22Rv1 (cell line): ENCODE measurements around the gene MAGI2.
"Not testable (repeated sequence)": the region's sequence is repeated elsewhere in the genome, so short reads cannot be mapped to it uniquely, and the experiment has no call there.

ENCODE experiments used
- H3K27ac ChIP-seq: fragments of 450-650 bp; 2 replicates; pipeline ENCODE4 v1.5.1; 2017
- ZFX ChIP-seq: fragments of 450-650 bp; IDR thresholded peaks from 2 replicates; pipeline ENCODE4 v1.6.1; 2017; ENCODE audit warnings: antibody characterized with exemption, borderline replicate concordance
- TF ChIP-seq, protein P1 (sequence below): fragments of 450-650 bp; IDR thresholded peaks from 2 replicates; pipeline ENCODE4 v1.5.1; 2017; ENCODE audit warnings: mild to moderate bottlenecking

MAGI2 gene

DNA sequence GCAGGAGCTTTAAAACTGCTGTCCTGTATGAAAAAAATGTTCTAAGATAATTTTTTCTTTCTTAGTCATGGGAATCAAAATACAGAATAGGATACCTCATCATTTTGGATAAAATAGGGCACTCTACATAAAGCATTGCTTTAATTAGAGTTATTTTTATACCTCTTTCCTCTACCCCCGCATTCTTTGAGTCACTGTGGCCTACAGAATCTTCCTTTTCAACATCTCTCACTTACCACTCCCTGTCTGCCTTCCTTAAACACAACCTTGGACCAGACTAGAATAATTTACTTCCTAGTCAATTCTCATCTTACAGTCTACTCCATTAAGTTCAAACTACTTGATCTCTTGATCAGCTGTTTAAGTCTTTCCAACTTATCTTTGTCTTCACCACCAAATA is 1192.6 kb downstream of the MAGI2 start:
- no peak for TF ChIP-seq ZFX
- TF ChIP-seq, protein P1, sequence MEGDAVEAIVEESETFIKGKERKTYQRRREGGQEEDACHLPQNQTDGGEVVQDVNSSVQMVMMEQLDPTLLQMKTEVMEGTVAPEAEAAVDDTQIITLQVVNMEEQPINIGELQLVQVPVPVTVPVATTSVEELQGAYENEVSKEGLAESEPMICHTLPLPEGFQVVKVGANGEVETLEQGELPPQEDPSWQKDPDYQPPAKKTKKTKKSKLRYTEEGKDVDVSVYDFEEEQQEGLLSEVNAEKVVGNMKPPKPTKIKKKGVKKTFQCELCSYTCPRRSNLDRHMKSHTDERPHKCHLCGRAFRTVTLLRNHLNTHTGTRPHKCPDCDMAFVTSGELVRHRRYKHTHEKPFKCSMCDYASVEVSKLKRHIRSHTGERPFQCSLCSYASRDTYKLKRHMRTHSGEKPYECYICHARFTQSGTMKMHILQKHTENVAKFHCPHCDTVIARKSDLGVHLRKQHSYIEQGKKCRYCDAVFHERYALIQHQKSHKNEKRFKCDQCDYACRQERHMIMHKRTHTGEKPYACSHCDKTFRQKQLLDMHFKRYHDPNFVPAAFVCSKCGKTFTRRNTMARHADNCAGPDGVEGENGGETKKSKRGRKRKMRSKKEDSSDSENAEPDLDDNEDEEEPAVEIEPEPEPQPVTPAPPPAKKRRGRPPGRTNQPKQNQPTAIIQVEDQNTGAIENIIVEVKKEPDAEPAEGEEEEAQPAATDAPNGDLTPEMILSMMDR = no peak
- no peak overlapping the region for H3K27ac ChIP-seq

DNA sequence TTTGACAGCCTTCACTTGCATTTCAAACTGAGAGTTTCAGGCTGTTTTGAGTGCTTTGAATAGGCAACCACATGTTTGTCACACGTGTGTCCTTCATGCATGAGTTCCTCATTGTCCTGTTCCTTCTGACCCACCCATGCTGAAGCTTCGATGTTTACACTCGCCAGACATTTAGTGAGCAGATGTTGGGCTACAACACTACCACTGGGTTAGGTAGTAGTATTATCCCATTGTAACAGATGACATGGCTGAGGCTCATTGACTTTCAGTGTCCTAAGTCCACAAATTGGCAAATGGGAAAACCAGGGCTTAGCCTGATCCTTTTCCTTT is 1198.8 kb downstream of the MAGI2 start:
- H3K27ac ChIP-seq = no peak overlapping the region
- TF ChIP-seq, protein P1 = no peak
- no peak for TF ChIP-seq ZFX

DNA sequence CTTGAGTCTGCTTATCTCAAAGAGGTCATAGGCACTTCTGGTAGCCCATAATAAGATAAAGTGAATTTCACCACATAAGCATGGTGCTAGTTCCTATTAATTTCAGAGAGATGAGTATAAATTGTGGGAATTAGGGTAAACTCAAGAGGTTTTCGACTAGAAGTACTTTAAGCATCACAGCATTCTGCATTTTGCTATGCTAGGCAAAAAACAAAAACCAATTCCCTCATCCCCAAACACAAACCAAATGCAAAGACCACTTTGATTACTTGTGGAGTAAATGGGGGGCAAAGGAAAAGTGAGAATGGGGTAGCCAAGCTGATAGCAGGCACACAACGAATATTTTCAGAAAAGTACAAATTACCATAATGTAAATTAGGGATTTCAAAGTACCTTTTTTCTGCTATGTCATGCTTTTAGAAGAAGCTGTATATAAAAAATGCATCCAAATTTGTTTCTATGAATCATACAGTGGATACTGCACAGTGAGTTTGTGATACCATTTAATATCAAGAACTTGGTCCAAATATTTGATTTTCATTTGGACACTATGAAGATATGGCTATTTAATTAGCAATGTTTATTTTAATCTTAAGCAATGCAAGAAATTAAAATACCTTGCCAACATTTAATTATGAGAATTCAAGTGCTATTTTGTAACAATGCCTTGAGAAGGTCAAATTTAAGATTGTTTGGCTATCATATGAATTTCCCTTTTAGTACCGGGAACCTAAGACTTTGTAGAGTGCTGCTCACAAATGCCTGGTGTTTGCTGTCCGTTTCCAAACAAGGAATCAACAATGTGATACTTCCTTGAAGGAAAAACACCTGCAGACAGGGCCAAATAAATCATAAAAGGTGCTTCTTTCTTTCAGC is 1199.4 kb downstream of the MAGI2 start:
- TF ChIP-seq, protein P1 = no peak
- TF ChIP-seq ZFX = no peak
- no peak overlapping the region for H3K27ac ChIP-seq

DNA sequence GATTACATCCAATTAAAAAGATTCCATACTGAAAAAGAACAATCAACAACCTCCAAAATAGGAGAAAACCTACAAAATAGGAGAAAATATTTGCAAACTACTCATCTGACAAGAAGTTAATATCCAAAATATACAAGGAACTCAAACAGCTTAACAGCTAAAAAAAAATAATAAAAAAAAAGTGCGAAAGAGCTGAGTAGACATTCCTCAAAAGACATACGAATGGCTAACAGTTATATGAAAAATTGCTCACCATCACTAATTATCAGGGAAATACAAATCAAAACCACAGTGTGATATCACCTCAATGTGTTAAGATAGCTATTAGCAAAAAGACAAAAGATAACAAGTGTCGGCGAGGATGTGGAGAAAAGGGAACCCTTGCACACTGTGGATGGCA is 1204.6 kb downstream of the MAGI2 start:
- TF ChIP-seq, protein P1 = no peak
- TF ChIP-seq ZFX = no peak
- H3K27ac ChIP-seq = no peak overlapping the region

DNA sequence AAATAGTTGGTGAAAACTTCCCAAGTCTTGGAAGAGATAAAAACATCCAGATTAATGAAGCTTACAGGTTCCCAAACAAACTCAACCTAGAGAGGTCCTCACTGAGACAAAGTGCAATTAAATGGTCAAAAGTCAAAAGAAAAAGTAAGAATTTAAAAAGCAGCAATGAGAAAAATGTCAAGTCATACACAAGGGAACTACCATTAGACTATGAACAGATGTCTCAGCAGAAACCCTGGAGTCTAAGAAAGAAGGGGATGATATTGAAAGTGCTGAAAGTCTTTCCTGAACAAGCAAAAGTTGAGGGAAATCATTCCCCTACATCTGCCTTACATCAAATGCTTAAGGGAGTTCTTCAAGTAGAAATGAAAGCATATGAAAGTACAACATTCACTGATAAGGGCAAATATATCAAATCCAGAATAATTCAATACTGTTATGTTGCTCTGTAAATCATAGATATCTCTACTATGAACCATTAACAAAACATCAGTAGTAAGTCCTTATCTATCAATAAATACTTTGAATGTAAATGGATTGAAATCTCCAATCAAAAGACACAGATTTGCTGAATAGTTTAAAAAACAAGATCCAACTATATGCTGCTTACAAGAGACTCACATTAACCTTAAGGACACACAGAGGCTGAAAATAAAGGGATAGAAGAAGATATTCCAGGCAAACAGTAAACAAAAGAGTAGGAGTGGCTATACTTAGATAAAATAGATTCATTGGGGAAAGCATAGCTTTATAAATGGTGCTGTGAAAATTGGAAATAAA is 1205.4 kb downstream of the MAGI2 start:
- no peak for TF ChIP-seq ZFX
- TF ChIP-seq, protein P1 = no peak
- no peak overlapping the region for H3K27ac ChIP-seq

DNA sequence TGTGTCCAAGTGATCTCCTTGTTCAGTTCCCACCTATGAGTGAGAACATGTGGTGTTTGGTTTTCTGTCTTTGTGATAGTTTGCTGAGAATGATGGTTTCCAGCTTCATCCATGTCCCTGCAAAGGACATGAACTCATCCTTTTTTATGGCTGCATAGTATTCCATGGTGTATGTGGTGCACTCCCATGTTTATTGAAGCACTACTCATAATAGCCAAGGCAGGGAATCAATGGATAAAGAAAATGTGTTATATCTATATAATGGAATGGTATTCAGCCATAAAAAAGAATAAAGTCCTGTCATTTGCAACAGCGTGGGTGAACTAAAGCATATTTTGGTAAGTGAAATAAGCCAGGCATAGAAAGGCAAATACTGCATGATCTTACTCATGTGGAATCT is 1213.3 kb downstream of the MAGI2 start:
- H3K27ac ChIP-seq = not testable (repeated sequence)

DNA sequence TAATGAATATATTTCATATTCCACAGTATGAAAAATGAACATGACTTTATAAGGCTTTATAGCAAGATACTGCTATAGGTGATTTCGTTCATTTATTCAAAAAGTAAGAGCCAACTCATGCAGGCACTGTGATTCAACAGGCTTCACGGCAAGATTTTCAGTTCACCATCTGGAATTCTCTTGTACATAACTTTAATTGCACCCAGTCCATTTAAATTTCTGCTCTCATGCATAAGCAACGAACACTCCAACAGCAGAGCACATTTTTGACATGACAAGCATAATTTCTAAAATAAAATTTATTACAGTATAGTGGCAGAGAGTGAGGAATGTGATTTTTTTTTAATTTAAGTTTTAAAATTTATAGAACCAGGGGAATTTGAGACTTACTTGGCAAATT is 1218.8 kb downstream of the MAGI2 start:
- TF ChIP-seq, protein P1 = no peak
- TF ChIP-seq ZFX = no peak
- no peak overlapping the region for H3K27ac ChIP-seq
